ENCODE results near the gene CCDC187.
"Not testable (repeated sequence)": the region's sequence is repeated elsewhere in the genome, so short reads cannot be mapped to it uniquely, and the experiment has no call there.

The CCDC187 gene

GRCh38 chr9:136268318-136268717 is 35.6 kb downstream of the CCDC187 start:
- TF ChIP-seq CTCF (conservative IDR thresholded peaks at IDR 0.05; ENCODE audit: low read depth): no peak
- CTCF ChIA-PET: interaction anchor here (0.5 to 2.0 kb wide), 8 partner anchors 12 to 179 kb away, joined by 3 to 13 read pairs (median 4); no protein-coding TSS in a partner anchor
- DNase-seq (ENCODE audit: low spot score): no peak
- no peak overlapping the region for H3K27ac ChIP-seq
- POLR2A ChIA-PET (ENCODE audit: low non-redundant PET): interaction anchor here (0.6 kb wide), 1 partner anchor 82 kb away, joined by 3 read pairs; no protein-coding TSS in a partner anchor

- ChIA-PET POLR2A (ENCODE audit: low non-redundant PET) (interaction anchor here (0.6 kb wide), 3 partner anchors 83 to 316 kb away, joined by 3 read pairs; no protein-coding TSS in a partner anchor), CTCF (interaction anchor here (0.5 to 2.0 kb wide), 13 partner anchors 8 to 178 kb away, joined by 3 to 13 read pairs (median 4); no protein-coding TSS in a partner anchor)
- peak; percentile 99 for DNase-seq (ENCODE audit: low spot score)
- no peak; the same call in 1 of the 2 replicates for TF ChIP-seq CTCF (conservative IDR thresholded peaks at IDR 0.05; ENCODE audit: low read depth)
- H3K27ac ChIP-seq: peak overlapping the region; percentile 46
These were observed 36.4 kb downstream of the CCDC187 start for GRCh38 chr9:136267261-136268111.

- CTCF ChIA-PET: interaction anchor here (0.6 to 2.0 kb wide), 6 partner anchors 9 to 96 kb away, joined by 3 to 13 read pairs (median 4); no protein-coding TSS in a partner anchor
These were observed 37.3 kb downstream of the CCDC187 start for GRCh38 chr9:136266641-136267040.

GRCh38 chr9:136265561-136266355 is 38.1 kb downstream of the CCDC187 start:
- no peak overlapping the region for H3K27ac ChIP-seq
- ChIA-PET POLR2A (ENCODE audit: low non-redundant PET) (no interaction called here), CTCF (interaction anchor here (1.1 kb wide), 1 partner anchor 10 kb away, joined by 3 read pairs; no protein-coding TSS in a partner anchor)
- DNase-seq (ENCODE audit: low spot score): no peak
- TF ChIP-seq CTCF (conservative IDR thresholded peaks at IDR 0.05; ENCODE audit: low read depth): no peak

More at GRCh38 chr9:136266641-136267040, 37.3 kb downstream of the CCDC187 start:
- POLR2A ChIA-PET (ENCODE audit: low non-redundant PET): interaction anchor here (0.6 kb wide), 1 partner anchor 225 kb away, joined by 3 read pairs; no protein-coding TSS in a partner anchor
- H3K27ac ChIP-seq: peak overlapping the region; percentile 46; the same call in 1 of the 2 replicates
- not testable (repeated sequence) for DNase-seq (ENCODE audit: low spot score)

GRCh38 chr9:136264441-136265405 is 39.2 kb downstream of the CCDC187 start:
- no peak for DNase-seq (ENCODE audit: low spot score)
- ChIA-PET CTCF (interaction anchor here (1.1 kb wide), 1 partner anchor 11 kb away, joined by 3 read pairs; no protein-coding TSS in a partner anchor), POLR2A (ENCODE audit: low non-redundant PET) (no interaction called here)
- TF ChIP-seq CTCF (conservative IDR thresholded peaks at IDR 0.05; ENCODE audit: low read depth): no peak
- H3K27ac ChIP-seq: no peak overlapping the region

GRCh38 chr9:136264031-136264430 is 39.9 kb downstream of the CCDC187 start:
- TF ChIP-seq CTCF (conservative IDR thresholded peaks at IDR 0.05; ENCODE audit: low read depth): no peak
- no peak overlapping the region for H3K27ac ChIP-seq
- POLR2A ChIA-PET (ENCODE audit: low non-redundant PET): interaction anchor here (0.5 kb wide), 1 partner anchor 17 kb away, joined by 3 read pairs; no protein-coding TSS in a partner anchor
- DNase-seq (ENCODE audit: low spot score): no peak
- CTCF ChIA-PET: interaction anchor here (2.0 kb wide), 1 partner anchor 20 kb away, joined by 6 read pairs; no protein-coding TSS in a partner anchor
